Measurements from ENCODE around the gene DIP2B. TPM values are rescaled to one million over a fixed set of nuclear protein-coding genes. Genes with fewer than 3 reads are reported as not detected.
A peak's percentile ranks its signal among the peaks of the same experiment; 100 is the strongest.

Gene DIP2B
- polyA plus RNA-seq, 3 donors: 3.5 to 12.3 (median 6.5) TPM

DNA sequence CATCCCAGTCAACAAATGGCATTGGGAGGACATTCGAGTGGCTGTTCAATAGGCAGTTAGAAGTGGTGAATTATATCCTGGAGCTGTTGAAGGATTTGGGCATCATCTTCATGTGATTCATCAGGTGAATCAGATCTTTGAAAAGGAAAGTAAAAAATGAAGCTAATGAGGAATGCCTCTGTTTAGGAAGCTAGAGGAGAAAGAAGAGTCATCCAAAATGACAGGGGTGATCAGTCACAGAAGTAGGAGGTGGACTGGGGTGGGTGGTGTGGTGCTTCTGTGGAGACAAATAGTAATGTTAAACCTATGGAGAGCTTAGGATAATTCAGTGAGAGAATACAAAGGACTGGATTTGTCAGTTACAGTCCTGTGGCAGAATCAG, 32.7 kb downstream of the DIP2B start:
- Mint-ChIP-seq H3K9me3 (no peaks in the 10 kb centered on the region), H3K27me3 (ENCODE audit: low read depth in 3 of 3) (no peaks in the 10 kb centered on the region), H3K36me3 (peaks cover 5 to 9% of the 10 kb centered on the region in 2 donors), H3K4me3 (peak overlapping the region; percentile 66 to 86), H3K27ac (peak overlapping the region; percentile 31 to 92 (median 85)), H3K4me1 (peaks cover 34% of the 10 kb centered on the region)
- Histone ChIP-seq H3K9me3 (replicated peaks in 1 of 2; ENCODE audit: control insufficient read depth in 1 of 2, insufficient read depth in 1 of 2, low read length in 2 of 2) (no peaks in the 10 kb centered on the region), H3K27ac (ENCODE audit: low read depth in 1 of 2, low read length in 2 of 2) (no peak overlapping the region), H3K27me3 (ENCODE audit: control insufficient read depth in 2 of 2, insufficient read depth in 2 of 2, low read length in 2 of 2) (no peaks in the 10 kb centered on the region), H3K9ac (ENCODE audit: insufficient read depth, low read length, poor library complexity, severe bottlenecking) (no peak overlapping the region), H3K79me2 (ENCODE audit: insufficient read depth, low read length) (peaks cover 91% of the 10 kb centered on the region), H3K36me3 (replicated peaks in 1 of 2; ENCODE audit: control insufficient read depth in 1 of 2, insufficient read depth in 2 of 2, low read length in 2 of 2) (no peaks in the 10 kb centered on the region), H3K4me2 (replicated peaks; ENCODE audit: extremely low read depth, low read length, poor library complexity, severe bottlenecking) (peak overlapping the region; percentile 56), H2AFZ (ENCODE audit: insufficient read depth, low read depth, low read length, poor library complexity, severe bottlenecking) (no peak overlapping the region), H4K20me1 (ENCODE audit: insufficient read depth, low read length) (peaks cover 77% of the 10 kb centered on the region), H3K4me3 (replicated peaks in 1 of 3; ENCODE audit: low read depth in 2 of 3, low read length in 3 of 3) (no peak overlapping the region), H3K4me1 (ENCODE audit: control insufficient read depth in 1 of 2, insufficient read depth in 2 of 2, low read length in 2 of 2) (peaks cover 42 to 51% of the 10 kb centered on the region in 2 donors)
- WGBS (ENCODE audit: insufficient coverage): 100% methylated on average over 1 of the region's 1 CpG
- intact Hi-C loops (cut with micrococcal nuclease): no loop called here
- peak; percentile 32 to 70 (median 43) for DNase-seq
- TF ChIP-seq, protein P1, sequence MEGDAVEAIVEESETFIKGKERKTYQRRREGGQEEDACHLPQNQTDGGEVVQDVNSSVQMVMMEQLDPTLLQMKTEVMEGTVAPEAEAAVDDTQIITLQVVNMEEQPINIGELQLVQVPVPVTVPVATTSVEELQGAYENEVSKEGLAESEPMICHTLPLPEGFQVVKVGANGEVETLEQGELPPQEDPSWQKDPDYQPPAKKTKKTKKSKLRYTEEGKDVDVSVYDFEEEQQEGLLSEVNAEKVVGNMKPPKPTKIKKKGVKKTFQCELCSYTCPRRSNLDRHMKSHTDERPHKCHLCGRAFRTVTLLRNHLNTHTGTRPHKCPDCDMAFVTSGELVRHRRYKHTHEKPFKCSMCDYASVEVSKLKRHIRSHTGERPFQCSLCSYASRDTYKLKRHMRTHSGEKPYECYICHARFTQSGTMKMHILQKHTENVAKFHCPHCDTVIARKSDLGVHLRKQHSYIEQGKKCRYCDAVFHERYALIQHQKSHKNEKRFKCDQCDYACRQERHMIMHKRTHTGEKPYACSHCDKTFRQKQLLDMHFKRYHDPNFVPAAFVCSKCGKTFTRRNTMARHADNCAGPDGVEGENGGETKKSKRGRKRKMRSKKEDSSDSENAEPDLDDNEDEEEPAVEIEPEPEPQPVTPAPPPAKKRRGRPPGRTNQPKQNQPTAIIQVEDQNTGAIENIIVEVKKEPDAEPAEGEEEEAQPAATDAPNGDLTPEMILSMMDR (IDR thresholded peaks at IDR 0.05): no peak

DNA sequence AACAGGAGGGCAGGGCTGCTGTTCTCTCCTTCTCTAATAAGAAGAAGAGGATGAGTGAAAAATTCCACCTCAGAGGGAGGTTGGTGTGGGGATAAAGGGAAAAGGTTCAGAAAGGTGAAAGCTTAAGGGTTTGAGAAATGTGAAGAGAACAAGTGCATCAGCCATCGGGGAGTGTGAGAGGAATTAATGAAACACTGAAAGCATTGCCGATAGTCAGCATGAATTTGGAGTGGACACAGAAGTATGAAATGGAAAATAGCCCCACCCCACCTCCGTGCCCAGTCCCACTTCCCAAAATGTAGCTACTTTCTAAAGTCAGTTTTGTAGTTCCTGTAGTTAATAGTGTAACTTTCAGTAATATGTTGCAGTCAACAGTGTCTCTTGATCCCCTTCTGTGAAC, 33.4 kb downstream of the DIP2B start:
- Histone ChIP-seq H3K79me2 (ENCODE audit: insufficient read depth, low read length) (peaks cover 91% of the 10 kb centered on the region), H3K27ac (ENCODE audit: low read depth in 1 of 2, low read length in 2 of 2) (peak overlapping the region in 1 of 2 donors; percentile 54), H3K27me3 (ENCODE audit: control insufficient read depth in 2 of 2, insufficient read depth in 2 of 2, low read length in 2 of 2) (no peaks in the 10 kb centered on the region), H2AFZ (ENCODE audit: insufficient read depth, low read depth, low read length, poor library complexity, severe bottlenecking) (no peak overlapping the region), H3K4me2 (replicated peaks; ENCODE audit: extremely low read depth, low read length, poor library complexity, severe bottlenecking) (peak overlapping the region; percentile 56), H3K9me3 (replicated peaks in 1 of 2; ENCODE audit: control insufficient read depth in 1 of 2, insufficient read depth in 1 of 2, low read length in 2 of 2) (no peaks in the 10 kb centered on the region), H4K20me1 (ENCODE audit: insufficient read depth, low read length) (peaks cover 77% of the 10 kb centered on the region), H3K4me3 (replicated peaks in 1 of 3; ENCODE audit: low read depth in 2 of 3, low read length in 3 of 3) (peak overlapping the region in 2 of 3 experiments; percentile 23 to 50), H3K9ac (ENCODE audit: insufficient read depth, low read length, poor library complexity, severe bottlenecking) (no peak overlapping the region), H3K36me3 (replicated peaks in 1 of 2; ENCODE audit: control insufficient read depth in 1 of 2, insufficient read depth in 2 of 2, low read length in 2 of 2) (no peaks in the 10 kb centered on the region), H3K4me1 (ENCODE audit: control insufficient read depth in 1 of 2, insufficient read depth in 2 of 2, low read length in 2 of 2) (peaks cover 35 to 44% of the 10 kb centered on the region in 2 donors)
- Mint-ChIP-seq H3K4me3 (peak overlapping the region; percentile 66 to 86), H3K9me3 (no peaks in the 10 kb centered on the region), H3K36me3 (peaks cover 5 to 14% of the 10 kb centered on the region in 2 donors), H3K4me1 (peaks cover 41% of the 10 kb centered on the region), H3K27me3 (ENCODE audit: low read depth in 3 of 3) (no peaks in the 10 kb centered on the region), H3K27ac (peak overlapping the region; percentile 29 to 92 (median 85))
- peak; percentile 27 to 58 (median 38) for DNase-seq
- WGBS (ENCODE audit: insufficient coverage): no CpG with 5 or more reads among the region's 3 CpGs
- intact Hi-C loops (cut with micrococcal nuclease): no loop called here
- TF ChIP-seq, protein P1 (IDR thresholded peaks at IDR 0.05): no peak

All from CD14-positive monocyte (primary cell).